D341Med (cell line): ENCODE measurements around the gene SYTL3.
"Not testable (repeated sequence)": the region's sequence is repeated elsewhere in the genome, so short reads cannot be mapped to it uniquely, and the experiment has no call there.

Experiments
- DNase-seq: peaks from one replicate; pipeline ENCODE4 v3.0.0; 2012; ENCODE audit warnings: low spot score

Gene SYTL3

DNA sequence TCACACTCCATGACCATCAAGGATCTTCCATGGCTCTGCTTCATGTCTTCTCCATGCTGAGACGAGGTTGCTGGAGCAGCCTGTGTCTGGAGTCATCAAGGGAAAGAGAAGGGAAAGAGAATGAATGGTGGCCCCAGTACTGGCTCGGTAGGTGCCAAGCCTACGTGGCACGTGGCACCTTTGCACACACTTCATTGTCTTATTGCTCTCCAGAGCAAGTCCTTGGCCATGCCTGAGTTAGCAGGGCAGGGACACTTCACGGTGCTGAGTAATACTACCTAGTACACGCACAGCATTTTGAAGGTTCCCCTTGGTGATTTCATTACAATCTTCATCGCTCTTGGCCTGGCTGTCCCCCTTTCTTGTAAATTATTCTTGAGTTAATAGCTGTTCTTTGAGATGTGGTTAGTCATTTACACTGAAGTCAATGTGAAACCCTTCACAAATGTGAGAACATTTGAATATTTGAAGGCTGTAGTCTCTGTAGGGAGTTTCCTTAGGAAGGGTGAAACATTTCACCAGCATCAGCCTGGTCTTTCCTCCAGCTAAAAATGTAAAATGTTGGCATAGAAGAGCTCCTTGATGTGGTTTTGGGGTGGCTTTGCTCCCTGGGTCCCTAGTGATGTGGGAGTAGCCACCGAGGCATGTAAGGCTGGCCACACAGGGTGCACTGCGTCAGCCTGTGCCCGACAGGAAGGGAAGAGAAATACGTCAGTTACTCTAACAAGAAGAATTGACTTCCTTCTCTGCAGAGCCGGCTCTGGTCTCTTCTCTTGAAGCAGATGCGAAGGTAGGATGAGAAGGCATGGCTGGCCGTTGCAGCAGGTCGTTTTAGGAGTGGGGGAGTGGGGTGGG, at the start of gene SYTL3:
TSS of gene SYTL3 (plus strand) at position 766 of the 855 bp plus-strand sequence. CDS start 13,215 bp downstream, outside the sequence.
- no peak for DNase-seq

- no peak for DNase-seq
Observed at GRCh38 chr6:158603261-158604047, 46.4 kb upstream of the SYTL3 start.

GRCh38 chr6:158604048-158604406, 45.8 kb upstream of the SYTL3 start:
- DNase-seq = no peak

- peak; percentile 82 for DNase-seq
Observed at GRCh38 chr6:158605266-158605878, 44.5 kb upstream of the SYTL3 start.

GRCh38 chr6:158606011-158606410, 43.8 kb upstream of the SYTL3 start:
- DNase-seq = not testable (repeated sequence)

DNA sequence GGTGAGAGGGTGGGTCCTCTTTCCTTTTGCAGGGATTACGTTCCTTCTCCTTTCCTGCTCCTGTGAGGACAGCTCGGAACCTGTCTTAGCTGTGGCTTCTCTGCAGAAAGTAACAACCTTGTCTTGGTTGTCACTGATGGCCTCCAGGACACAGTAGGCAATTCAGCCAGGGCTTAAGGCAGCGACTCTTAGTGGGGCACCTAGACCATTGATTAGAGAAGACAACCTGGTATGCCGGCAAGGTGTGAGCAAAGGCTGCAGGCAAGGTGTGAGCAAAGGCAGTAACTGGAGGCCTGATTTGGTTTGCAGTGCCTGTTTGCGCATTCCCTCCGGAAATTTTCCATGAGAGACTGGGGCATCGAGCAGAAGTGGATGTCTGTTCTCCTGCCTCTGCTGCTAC, 42.9 kb upstream of the SYTL3 start:
- DNase-seq = no peak

GRCh38 chr6:158607411-158608170, 42.3 kb upstream of the SYTL3 start:
- DNase-seq = no peak

GRCh38 chr6:158608221-158608620, 41.6 kb upstream of the SYTL3 start:
- no peak for DNase-seq

DNA sequence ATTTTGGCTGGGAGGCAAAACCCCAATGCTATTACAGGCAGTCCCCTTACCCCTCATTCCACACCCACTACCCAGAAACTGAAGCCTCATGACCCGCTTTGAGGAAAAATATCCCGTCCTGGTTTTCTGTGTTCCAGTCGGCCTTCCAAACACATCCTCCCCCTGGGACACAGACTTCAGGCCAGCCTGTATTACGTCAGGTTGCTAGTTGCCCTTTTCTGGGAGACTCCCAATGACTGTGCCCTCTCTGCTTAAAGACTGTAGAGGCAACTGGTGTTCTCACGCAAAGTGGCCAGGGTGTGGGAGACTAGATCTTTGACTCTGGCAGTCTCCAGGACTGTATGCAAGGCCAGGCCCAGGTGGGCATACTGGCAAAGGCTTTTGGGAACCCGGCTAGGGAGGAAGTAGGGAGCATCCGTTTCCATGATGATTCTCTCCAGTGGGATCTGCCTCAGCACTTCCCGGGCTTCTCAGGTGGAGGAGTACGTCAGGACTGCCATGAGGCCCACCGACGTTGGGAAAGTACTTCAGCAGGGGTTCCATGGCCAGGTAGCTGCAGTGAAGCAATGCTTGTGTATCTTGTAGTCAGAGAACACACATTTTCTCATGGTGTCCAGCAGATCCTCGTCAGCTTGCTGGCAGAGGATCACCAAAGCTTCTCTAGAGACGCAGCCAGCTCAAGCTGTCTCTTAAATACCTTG, 40.2 kb upstream of the SYTL3 start:
- no peak for DNase-seq

- no peak for DNase-seq
Observed at GRCh38 chr6:158610319-158610968, 39.4 kb upstream of the SYTL3 start.

DNA sequence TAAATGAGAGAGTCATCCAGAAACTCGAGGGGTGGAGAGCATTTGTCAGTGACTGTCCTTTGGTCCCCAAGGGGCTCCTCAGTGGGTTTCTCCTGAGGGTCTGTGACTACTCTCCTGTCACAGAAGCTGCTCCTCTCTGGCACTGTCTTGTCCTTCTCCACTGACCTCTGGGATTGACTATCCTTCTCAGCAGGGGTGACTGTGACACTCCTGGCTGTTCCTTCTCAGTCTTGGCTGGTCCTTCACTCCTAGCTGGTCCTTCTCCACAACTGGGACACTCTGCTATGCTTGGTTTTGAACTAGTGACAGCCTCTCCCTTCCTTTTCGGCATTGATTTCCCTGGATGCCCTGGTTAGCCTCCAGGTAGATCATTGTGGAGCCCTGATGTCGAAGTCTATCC, 38.8 kb upstream of the SYTL3 start:
- no peak for DNase-seq

DNA sequence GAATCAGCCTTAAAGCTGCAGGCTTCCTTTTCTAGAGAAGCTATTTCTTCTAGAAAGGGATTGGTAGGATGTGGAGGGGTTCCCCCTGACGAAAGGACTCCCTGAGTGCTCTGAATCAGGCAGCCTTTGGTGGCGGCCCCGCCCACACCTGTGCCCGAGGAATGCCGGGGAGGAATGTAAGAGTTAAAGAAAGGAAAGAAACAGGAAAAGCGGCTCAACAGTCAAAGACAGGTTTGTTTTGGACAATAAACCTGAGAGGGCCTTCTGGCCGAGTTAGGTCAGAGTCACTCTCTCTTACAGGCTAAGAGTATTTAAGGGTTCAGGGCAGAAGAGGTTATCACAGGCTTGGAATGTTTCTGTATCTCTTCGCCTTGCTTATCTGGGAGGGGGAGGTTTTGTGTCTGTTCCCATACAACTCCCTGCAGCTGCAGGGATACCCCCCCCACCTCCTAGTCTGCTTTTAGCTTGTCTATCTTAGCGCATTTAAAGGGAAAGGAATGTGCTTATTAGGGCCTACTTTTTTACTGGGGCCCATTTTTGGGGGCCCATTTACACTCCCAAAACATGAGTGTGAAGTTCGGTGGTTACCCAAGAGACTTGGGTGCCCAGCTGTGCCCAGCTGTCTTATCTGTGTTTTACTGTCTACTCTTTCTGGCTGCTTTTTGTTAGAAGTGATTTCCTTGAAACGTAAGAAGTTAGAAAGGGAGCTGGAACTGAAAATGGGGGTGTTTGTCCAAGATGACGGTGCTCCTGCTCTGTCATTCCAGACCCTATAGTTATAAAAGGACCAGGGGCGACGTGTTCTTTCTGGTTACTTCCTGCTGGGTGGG, 38.1 kb upstream of the SYTL3 start:
- DNase-seq = no peak

DNA sequence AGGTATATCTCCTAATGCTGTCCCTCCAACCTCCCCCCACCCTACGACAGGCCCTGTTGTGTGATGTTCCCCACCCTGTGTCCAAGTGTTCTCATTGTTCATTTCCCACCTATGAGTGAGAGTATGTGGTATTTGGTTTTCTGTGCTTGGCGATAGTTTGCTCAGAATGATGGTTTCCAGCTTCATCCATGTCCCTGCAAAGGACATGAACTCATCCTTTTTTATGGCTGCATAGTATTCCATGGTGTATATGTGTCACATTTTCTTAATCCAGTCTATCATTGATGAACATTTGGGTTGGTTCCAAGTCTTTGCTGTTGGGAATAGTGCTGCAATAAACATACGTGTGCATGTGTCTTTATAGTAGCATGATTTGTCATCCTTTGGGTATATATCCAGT, 35.2 kb upstream of the SYTL3 start:
- not testable (repeated sequence) for DNase-seq

- DNase-seq = not testable (repeated sequence)
Observed at GRCh38 chr6:158618289-158618688, 31.6 kb upstream of the SYTL3 start.

- DNase-seq = no peak
Observed at GRCh38 chr6:158619922-158620801, 29.7 kb upstream of the SYTL3 start.

- no peak for DNase-seq
Observed at GRCh38 chr6:158620963-158621693, 28.7 kb upstream of the SYTL3 start.

GRCh38 chr6:158621694-158622544, 27.9 kb upstream of the SYTL3 start:
- DNase-seq = no peak
